ENCODE data around the gene ZNRF2.

ZNRF2 gene

GRCh38 chr7:30284298-30285066 lies at the start of gene ZNRF2:
Gene ZNRF2 (plus strand): TSS chr7:30284597. CDS start chr7:30285358, 761 bp downstream.
- DNase-seq (ENCODE audit: low read depth), result peak; percentile 96

DNA sequence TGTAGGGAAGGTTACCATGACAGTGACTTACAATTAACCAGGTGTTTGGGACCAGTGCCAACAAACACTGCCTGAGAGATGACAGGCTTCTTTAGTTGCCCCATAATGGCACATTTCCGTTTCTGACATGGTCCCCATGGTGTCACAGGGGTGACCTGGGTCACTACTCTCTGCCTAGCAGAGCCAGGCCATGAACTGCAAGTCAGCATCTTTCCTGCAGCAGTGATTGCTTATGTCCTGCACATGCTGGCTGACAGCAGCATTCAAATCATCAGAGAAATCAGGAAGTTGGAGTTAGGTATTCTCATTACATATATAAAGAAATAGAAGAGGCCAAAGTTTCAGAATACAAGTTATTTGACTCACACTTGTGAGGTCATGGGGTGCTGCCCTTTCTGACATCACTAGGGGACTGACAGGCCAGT lies 47.1 kb upstream of the ZNRF2 start:
- no peak for DNase-seq (ENCODE audit: low read depth)

- DNase-seq (ENCODE audit: low read depth), result no peak
Observed at GRCh38 chr7:30238721-30239441, 45.5 kb upstream of the ZNRF2 start.

DNA sequence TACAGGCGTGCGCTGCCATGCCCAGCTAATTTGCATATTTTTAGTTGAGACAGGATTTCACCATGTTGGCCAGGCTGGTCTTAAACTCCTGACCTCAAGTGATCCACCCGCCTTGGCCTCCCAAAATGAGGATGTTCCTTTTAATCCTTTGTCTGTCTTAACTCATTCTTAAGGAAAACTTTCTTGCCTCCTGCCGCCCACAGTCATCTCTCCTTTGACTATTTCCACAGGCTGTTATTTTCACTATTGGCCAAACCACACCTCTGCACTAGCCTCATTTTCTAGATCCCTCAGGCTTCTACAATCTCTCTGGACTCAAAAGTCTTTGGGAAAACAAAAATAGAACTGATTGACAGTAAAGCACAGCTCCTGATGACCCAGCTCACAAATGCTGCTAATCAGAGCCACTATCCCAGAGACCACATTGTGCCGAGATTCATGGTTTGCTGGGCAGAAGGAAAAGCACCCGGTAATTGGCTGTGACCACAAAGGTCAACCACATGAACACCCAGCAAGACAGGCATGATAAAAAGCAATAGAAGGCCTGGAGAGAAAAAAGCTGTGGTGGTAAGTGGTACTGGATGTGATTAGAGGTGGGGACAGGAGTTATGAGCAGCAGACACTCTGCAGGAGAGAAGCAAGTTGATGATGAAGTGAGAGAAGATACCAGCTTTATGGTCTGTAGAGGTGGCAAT lies 44.1 kb upstream of the ZNRF2 start:
- no peak for DNase-seq (ENCODE audit: low read depth)

- DNase-seq (ENCODE audit: low read depth), result no peak
Observed at GRCh38 chr7:30241767-30242166, 42.6 kb upstream of the ZNRF2 start.

GRCh38 chr7:30244340-30244739 lies 40.1 kb upstream of the ZNRF2 start:
- no peak for DNase-seq (ENCODE audit: low read depth)

DNA sequence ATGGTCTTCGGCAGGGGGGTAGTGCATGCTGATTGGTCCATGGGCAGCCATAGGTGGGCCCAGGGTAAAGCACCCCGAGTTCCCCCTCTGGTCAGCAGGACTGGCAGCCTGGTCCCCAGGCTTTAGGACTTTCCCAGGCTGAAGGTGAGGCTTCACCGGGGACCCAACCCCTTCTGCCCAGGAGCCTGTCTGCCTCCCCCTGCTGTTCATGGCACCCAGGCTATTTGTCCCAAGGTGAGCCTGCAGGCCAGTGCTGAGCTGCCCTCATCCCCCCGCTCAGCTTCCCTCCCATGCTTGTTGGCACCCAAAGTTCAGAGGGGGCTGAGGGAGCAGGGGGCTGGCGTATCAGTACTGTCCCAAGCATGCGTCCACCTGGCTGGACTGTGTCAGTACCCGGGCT lies 38.5 kb upstream of the ZNRF2 start:
- no peak for DNase-seq (ENCODE audit: low read depth)

GRCh38 chr7:30246392-30246791 lies 38.0 kb upstream of the ZNRF2 start:
- DNase-seq (ENCODE audit: low read depth), result no peak

DNA sequence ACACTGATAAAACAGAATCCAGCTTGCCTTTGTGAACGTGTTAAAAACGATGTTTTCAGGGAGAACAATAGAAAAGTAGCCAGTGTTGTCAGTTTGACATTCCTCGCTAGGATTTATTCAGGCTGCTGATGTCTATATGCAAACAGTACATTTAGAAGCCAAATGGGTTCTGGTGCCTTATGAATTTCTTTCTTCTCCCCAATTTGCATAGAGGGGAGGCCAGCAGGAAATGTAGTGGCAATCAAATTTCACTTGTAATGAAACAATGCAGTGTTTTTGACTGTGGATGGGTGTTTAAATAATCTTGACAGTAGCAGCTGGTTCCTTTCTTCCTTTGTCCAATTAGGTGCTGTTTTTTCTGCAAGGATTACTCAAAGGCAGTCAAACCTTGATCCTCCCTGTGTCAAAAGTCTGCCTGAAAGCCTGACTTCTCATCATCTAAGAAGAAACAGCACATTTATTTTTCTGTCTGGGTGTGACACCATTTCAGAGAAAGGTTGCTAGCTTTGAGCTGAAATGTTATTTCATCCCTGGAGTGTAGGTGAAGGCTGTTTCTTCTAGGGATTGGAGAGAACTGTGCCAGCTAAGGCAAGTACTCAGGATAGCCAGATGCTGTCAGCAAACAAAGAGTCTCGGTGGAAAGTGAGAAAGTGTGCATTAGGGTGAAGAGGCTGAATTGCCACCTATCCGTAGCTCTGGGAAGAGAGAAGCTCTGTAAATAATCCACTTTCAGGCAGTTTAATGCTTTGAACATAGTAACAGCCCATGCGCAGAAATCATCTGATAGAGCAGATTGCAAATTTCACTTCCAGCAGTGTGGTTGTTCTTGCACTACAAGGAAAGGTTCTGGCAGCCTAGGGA lies 36.6 kb upstream of the ZNRF2 start:
- no peak for DNase-seq (ENCODE audit: low read depth)

DNA sequence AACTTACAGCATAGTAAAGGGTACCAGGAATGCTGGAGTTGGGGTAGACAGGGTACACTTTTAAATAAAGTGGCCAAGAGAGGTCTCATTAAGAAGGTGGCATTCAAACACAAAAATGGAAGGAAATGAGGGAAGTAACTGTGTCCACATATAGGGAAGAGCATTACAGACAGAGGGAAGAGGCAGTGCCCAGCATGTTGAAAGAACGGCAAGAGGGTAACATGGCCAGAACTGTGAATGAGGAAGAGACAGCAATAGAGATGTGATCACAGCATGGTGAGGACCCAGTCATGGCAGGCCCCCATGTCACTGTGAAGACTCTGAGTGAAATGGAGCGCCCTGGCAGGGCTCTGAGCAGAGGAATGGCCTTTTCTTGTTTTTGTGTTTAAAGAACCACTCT lies 35.1 kb upstream of the ZNRF2 start:
- DNase-seq (ENCODE audit: low read depth), result no peak

DNA sequence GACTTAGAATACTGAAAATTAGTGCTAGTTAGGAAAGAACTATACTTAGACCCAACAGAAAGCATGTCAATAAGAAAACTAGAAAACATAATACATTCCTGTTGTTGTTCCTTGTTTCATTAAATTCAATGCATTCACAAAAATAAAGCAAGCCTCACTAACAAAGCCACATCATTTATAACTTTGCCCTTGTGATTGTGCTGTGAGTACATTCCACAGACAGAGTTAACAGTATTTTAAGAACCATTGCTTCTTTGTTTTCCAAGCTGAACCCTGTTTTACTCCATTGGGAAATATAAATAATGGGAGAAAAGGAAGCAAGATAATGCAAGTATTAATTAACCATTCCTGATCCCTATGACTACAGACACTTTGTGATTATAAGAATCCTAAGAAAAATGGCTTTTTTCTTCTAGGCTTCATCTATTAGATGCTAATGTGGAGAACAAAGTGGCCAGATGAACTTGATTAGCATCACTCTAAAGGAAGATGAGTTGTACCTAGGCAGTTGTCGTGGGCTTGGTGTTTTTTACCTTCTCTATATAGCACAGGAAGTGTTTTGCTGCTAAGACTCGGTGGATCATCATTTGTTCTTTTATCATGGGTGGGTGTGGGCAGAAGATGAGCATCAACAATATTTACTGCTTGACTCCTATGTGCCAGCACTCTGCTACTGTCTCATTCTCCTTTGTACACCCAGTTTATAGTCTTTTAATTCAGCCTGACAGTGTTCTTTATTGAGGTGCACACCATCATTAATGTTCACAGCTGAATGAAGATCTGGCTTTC lies 34.2 kb upstream of the ZNRF2 start:
- DNase-seq (ENCODE audit: low read depth), result no peak

DNA sequence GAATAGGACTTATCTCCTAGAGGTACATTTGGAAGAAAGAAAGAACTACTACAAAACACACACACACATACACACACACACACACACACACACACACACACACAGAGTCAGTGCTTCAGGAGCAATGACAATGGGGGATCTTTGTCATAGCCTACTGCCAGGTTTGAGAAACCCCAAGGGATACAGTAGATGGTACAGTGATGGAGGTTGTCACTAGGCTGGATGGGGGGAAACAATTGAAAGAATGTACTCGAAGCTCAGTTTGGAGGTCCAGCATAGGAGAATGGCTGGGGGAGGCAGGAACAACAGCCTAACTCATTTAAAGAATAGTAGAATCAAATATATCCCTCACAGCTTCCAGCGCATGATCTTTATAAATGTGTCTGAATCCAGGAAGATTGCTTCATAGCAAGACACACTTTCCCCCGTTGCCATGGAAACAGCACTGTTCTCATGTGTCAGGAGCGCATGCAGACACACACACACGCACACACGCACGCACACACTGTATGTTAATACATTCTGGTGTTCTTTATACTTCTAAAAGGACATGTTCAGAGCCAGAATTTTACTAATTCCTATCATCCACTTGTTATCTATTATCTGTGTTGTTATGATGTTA lies 32.6 kb upstream of the ZNRF2 start:
- no peak for DNase-seq (ENCODE audit: low read depth)

DNA sequence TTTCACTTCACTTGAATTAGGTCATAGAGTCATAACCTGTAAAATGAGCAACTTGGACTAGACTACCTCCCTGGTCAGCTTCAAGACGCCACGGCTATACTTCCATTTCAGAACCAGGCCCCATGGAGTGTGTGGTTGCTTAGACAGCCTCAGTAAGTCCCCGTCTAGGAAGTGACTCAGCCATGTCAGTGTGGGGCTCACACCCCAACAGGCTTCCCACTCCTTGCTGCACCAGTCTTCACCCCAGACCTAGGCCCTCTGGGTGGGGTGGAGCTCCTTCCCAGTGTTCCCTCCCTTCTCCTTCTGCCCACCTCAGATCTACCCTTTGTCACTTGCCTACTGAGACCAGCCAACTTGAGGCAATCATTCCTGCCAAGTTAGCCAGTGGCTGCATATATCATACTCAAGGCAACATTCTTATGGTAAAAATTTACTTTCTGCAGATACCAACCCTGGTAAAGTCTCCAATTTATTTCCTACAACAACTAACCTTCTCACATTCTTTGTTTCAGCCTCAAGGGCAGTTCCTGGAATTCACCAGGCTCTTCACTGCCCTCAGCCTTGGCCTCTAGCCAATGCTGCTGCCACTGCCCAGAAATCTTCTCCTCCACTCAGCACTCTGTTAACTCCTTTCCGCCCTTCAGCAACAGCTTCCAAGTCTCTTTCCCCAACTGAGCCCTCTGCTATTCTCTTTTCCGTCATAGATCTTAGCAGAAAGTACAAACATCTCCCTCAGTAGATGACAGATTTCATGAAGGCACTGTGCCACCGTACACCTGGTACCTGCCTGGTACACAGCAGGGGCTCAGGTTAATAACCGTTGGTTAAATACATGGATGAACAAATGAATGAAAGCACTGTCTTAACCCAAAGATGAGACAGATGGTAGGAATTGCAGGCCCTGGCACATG lies 31.3 kb upstream of the ZNRF2 start:
- DNase-seq (ENCODE audit: low read depth), result no peak

- DNase-seq (ENCODE audit: low read depth), result no peak
Observed at GRCh38 chr7:30253796-30254165, 30.6 kb upstream of the ZNRF2 start.

- no peak for DNase-seq (ENCODE audit: low read depth)
Observed at GRCh38 chr7:30254248-30254647, 30.1 kb upstream of the ZNRF2 start.

DNA sequence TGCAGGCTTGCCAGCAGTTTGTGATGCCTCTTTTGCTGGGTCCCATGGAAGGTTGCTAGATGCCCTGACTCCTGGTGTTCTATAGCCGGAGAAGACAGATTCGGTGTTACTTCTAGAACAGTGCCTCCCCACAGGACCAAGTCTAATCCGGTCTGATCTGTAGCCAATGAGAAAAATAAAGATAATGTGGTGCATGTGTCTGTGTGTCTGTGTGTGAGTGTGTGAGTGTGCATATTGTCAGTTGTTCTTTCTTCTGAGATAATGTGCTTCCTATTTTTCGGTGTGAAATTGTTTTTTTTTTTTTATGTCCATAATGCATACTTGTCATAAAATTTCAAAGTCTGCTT lies 29.7 kb upstream of the ZNRF2 start:
- DNase-seq (ENCODE audit: low read depth), result no peak

- no peak for DNase-seq (ENCODE audit: low read depth)
Observed at GRCh38 chr7:30255064-30255769, 29.2 kb upstream of the ZNRF2 start.

- no peak for DNase-seq (ENCODE audit: low read depth)
Observed at GRCh38 chr7:30256349-30256858, 28.0 kb upstream of the ZNRF2 start.

GRCh38 chr7:30260246-30260768 lies 24.1 kb upstream of the ZNRF2 start:
- no peak for DNase-seq (ENCODE audit: low read depth)
